Measurements from ENCODE around the gene AADACL2.
"Not testable (repeated sequence)": the region's sequence is repeated elsewhere in the genome, so short reads cannot be mapped to it uniquely, and the experiment has no call there.

Gene AADACL2

DNA sequence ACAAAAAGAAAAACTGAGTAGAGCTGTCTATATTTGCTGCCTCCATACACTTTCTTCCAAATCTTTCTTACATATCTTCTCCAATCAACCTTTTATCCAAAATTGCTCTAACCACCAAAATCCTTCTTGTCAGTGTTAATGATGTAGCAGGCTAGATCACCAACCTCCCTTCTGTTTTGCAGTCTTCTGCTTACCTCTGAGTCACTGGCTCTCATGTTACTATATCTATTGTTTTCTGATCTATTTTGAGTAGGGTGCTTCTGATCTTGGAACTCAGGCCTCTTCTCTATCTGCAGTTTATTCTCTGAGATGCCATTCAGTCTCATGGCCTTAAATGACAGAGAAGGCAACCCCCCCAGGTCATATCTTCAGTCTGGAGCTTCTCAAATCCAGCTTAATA lies 53.9 kb downstream of the AADACL2 start:
- TF ChIP-seq, protein P1, sequence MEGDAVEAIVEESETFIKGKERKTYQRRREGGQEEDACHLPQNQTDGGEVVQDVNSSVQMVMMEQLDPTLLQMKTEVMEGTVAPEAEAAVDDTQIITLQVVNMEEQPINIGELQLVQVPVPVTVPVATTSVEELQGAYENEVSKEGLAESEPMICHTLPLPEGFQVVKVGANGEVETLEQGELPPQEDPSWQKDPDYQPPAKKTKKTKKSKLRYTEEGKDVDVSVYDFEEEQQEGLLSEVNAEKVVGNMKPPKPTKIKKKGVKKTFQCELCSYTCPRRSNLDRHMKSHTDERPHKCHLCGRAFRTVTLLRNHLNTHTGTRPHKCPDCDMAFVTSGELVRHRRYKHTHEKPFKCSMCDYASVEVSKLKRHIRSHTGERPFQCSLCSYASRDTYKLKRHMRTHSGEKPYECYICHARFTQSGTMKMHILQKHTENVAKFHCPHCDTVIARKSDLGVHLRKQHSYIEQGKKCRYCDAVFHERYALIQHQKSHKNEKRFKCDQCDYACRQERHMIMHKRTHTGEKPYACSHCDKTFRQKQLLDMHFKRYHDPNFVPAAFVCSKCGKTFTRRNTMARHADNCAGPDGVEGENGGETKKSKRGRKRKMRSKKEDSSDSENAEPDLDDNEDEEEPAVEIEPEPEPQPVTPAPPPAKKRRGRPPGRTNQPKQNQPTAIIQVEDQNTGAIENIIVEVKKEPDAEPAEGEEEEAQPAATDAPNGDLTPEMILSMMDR (IDR thresholded peaks at IDR 0.05; ENCODE audit: low read depth, low read length, missing control alignments): no peak
- DNase-seq: no peak
- Histone ChIP-seq H3K4me3 (ENCODE audit: low read depth, low read length) (no peak overlapping the region), H3K27me3 (replicated peaks) (no peaks in the 10 kb centered on the region), H3K27ac (no peak overlapping the region), H3K36me3 (replicated peaks) (peaks cover 5% of the 10 kb centered on the region)
- in situ Hi-C loops (cut with HindIII; ENCODE audit: low pct_ligation_motif_present, low sequenced_read_pairs): no loop called here

GRCh38 chr3:151788401-151788800 lies 54.7 kb downstream of the AADACL2 start:
- TF ChIP-seq, protein P1 (IDR thresholded peaks at IDR 0.05; ENCODE audit: low read depth, low read length, missing control alignments): no peak
- Histone ChIP-seq H3K27me3 (replicated peaks) (no peaks in the 10 kb centered on the region), H3K36me3 (replicated peaks) (peaks cover 5% of the 10 kb centered on the region), H3K27ac (no peak overlapping the region), H3K4me3 (ENCODE audit: low read depth, low read length) (no peak overlapping the region)
- no peak for DNase-seq
- in situ Hi-C loops (cut with HindIII; ENCODE audit: low pct_ligation_motif_present, low sequenced_read_pairs): no loop called here

- in situ Hi-C loops (cut with HindIII; ENCODE audit: low pct_ligation_motif_present, low sequenced_read_pairs): no loop called here
- Histone ChIP-seq H3K4me3 (ENCODE audit: low read depth, low read length) (no peak overlapping the region), H3K27me3 (replicated peaks) (no peaks in the 10 kb centered on the region), H3K27ac (no peak overlapping the region), H3K36me3 (replicated peaks) (no peaks in the 10 kb centered on the region)
- no peak for DNase-seq
- TF ChIP-seq, protein P1 (IDR thresholded peaks at IDR 0.05; ENCODE audit: low read depth, low read length, missing control alignments): no peak
Measured at GRCh38 chr3:151789853-151790463, 56.2 kb downstream of the AADACL2 start.

DNA sequence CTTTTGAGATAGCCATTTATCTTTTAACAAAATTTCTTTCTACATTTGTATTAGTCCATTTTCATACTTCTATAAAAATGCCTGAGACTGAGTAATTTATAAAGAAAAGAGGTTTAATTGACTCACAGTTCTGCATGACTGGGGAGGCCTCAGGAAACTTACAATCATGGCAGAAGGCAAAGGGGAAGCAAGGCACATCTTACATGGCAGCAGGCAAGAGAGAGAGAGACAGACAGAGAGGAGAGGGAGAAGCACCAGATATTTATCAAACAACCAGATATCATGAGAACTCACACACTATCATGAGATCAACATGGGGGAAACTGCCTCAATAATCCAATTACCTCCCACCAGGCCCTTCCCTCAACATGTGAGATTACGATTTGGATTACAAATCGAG lies 57.0 kb downstream of the AADACL2 start:
- H3K36me3 ChIP-seq (replicated peaks); H3K27ac ChIP-seq; H3K4me3 ChIP-seq (ENCODE audit: low read depth, low read length); in situ Hi-C loops (cut with HindIII; ENCODE audit: low pct_ligation_motif_present, low sequenced_read_pairs); DNase-seq; H3K27me3 ChIP-seq (replicated peaks): not testable (repeated sequence)

- TF ChIP-seq, protein P1 (IDR thresholded peaks at IDR 0.05; ENCODE audit: low read depth, low read length, missing control alignments): no peak
- in situ Hi-C loops (cut with HindIII; ENCODE audit: low pct_ligation_motif_present, low sequenced_read_pairs): no loop called here
- Histone ChIP-seq H3K4me3 (ENCODE audit: low read depth, low read length) (no peak overlapping the region), H3K36me3 (replicated peaks) (no peaks in the 10 kb centered on the region), H3K27me3 (replicated peaks) (no peaks in the 10 kb centered on the region), H3K27ac (peak overlapping the region; percentile 54)
- no peak for DNase-seq
Measured at GRCh38 chr3:151792411-151792810, 58.7 kb downstream of the AADACL2 start.

DNA sequence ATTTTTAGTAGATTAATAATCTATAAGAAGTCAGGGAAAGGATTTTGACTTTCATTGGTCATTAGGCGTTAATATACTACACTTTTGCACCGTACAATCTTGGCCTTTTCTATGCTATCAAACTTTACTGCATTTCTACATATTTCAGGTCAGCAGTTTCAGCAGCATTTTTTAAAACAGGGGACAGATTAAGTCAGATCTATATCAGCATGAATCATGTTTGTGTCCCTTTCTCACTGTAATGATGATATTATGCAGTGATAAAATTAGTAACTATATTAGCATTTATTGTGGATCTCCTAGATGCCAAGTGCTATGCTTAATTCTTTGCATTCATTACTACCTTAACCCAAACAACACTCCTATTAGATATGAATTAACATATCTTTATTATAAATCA lies 59.9 kb downstream of the AADACL2 start:
- H3K27me3 ChIP-seq (replicated peaks): no peaks in the 10 kb centered on the region
- peak overlapping the region; percentile 54 for H3K27ac ChIP-seq
- H3K4me3 ChIP-seq (ENCODE audit: low read depth, low read length): no peak overlapping the region
- in situ Hi-C loops (cut with HindIII; ENCODE audit: low pct_ligation_motif_present, low sequenced_read_pairs): no loop called here
- no peaks in the 10 kb centered on the region for H3K36me3 ChIP-seq (replicated peaks)
- TF ChIP-seq, protein P1 (IDR thresholded peaks at IDR 0.05; ENCODE audit: low read depth, low read length, missing control alignments): no peak
- no peak for DNase-seq

All from brain microvascular endothelial cell (primary cell).